CD4-positive, alpha-beta T cell (primary cell): ENCODE results near the gene CACNB2. TPM values are rescaled to one million over a fixed set of nuclear protein-coding genes. Genes with fewer than 3 reads are reported as not detected.
"Not testable (repeated sequence)": the region's sequence is repeated elsewhere in the genome, so short reads cannot be mapped to it uniquely, and the experiment has no call there.

Experiments
- ATAC-seq: fragments of 200-7000 bp; cut with Tn5 transposase; one replicate; pipeline ENCODE4 v1.10.0; 2022; ENCODE audit warnings: mild to moderate bottlenecking; ENCODE audit not compliant: poor library complexity
- CTCF ChIA-PET: fragments of 350-600 bp; sonication (Branson Sonifier 250); formaldehyde crosslinking; loops from one replicate; lab custom pipeline; 2021; ENCODE audit warnings: antibody characterized with exemption, inconsistent platforms; lab: Charles Lee
- POLR2A ChIA-PET: fragments of 350-600 bp; sonication (Branson Sonifier 250); formaldehyde crosslinking; loops from one replicate; lab custom pipeline; 2021; ENCODE audit warnings: antibody characterized with exemption, inconsistent platforms; lab: Charles Lee
- DNase-seq, 14 experiments: peaks; one replicate each; pipeline ENCODE4 v3.0.0-alpha.2; 2013 to 2020; ENCODE audit warnings: mixed read lengths in 2 of 14
- H3K27ac ChIP-seq, 2 donors: one replicate each; pipeline versions ENCODE4 v1.5.1 to v1.7.0; 2013; ENCODE audit warnings: low read length in 2 of 2, low read depth in 1 of 2, mild to moderate bottlenecking in 1 of 2
- H3K27me3 ChIP-seq, 2 experiments: 1 replicate in 1 of 2; 2 replicates in 1 of 2; pipeline versions ENCODE4 v1.6.1 to v1.7.0; 2013; ENCODE audit warnings: low read length in 2 of 2, control low read depth in 1 of 2, mild to moderate bottlenecking in 1 of 2, moderate library complexity in 1 of 2; ENCODE audit not compliant: insufficient read depth in 2 of 2, control insufficient read depth in 1 of 2
- H3K36me3 ChIP-seq: one replicate; pipeline ENCODE4 v1.6.1; 2013; ENCODE audit warnings: low read length, control low read depth; ENCODE audit not compliant: insufficient read depth
- H3K4me1 ChIP-seq: one replicate; pipeline ENCODE4 v1.6.1; 2013; ENCODE audit warnings: low read length, control low read depth; ENCODE audit not compliant: insufficient read depth
- H3K4me3 ChIP-seq: one replicate; pipeline ENCODE4 v1.5.1; 2013; ENCODE audit warnings: mild to moderate bottlenecking, low read length, moderate library complexity
- H3K9me3 ChIP-seq, 2 experiments: 1 replicate in 1 of 2; 2 replicates in 1 of 2; pipeline versions ENCODE4 v1.6.1 to v1.7.0; 2013; ENCODE audit warnings: low read length in 2 of 2, mild to moderate bottlenecking in 2 of 2, control low read depth in 1 of 2, moderate library complexity in 1 of 2; ENCODE audit not compliant: control insufficient read depth in 1 of 2, insufficient read depth in 1 of 2
- H3K27ac Mint-ChIP-seq: one replicate; pipeline ENCODE4 v1.8.0; 2020; ENCODE audit warnings: mixed read lengths
- H3K27me3 Mint-ChIP-seq: one replicate; pipeline ENCODE4 v1.8.0; 2021; ENCODE audit warnings: mixed read lengths
- H3K36me3 Mint-ChIP-seq: one replicate; pipeline ENCODE4 v1.8.0; 2021; ENCODE audit warnings: low read depth, mixed read lengths
- H3K4me1 Mint-ChIP-seq: one replicate; pipeline ENCODE4 v1.8.0; 2021; ENCODE audit warnings: low read depth, mixed read lengths
- H3K4me3 Mint-ChIP-seq: one replicate; pipeline ENCODE4 v1.8.0; 2020; ENCODE audit warnings: mild to moderate bottlenecking, mixed read lengths
- H3K9me3 Mint-ChIP-seq: one replicate; pipeline ENCODE4 v1.8.0; 2020; ENCODE audit warnings: mixed read lengths
- CTCF ChIP-seq: fragments of 200-600 bp; IDR thresholded peaks from one replicate; pipeline ENCODE4 v1.8.0; 2022; ENCODE audit warnings: antibody characterized with exemption, mild to moderate bottlenecking
- intact Hi-C, 2 experiments: fragments of 100-400 bp; cut with DNase I in 1 of 2; cut with micrococcal nuclease in 1 of 2; formaldehyde crosslinking; loops; one replicate each; pipeline versions ENCODE4 v1.15.1 to v1.9.0; 2023 to 2025; cut with DNase I, micrococcal nuclease
- total RNA-seq, 174 experiments: library from RNA in 2 of 174; stranded (reverse) in 2 of 174; gene quantifications; one replicate each; pipeline ENCODE4 v1.2.3 and lab custom pipeline; 2021 to 2026

The CACNB2 gene
- total RNA-seq, 2 experiments from 2014 or later, result 0.34 TPM; not detected in 1

DNA sequence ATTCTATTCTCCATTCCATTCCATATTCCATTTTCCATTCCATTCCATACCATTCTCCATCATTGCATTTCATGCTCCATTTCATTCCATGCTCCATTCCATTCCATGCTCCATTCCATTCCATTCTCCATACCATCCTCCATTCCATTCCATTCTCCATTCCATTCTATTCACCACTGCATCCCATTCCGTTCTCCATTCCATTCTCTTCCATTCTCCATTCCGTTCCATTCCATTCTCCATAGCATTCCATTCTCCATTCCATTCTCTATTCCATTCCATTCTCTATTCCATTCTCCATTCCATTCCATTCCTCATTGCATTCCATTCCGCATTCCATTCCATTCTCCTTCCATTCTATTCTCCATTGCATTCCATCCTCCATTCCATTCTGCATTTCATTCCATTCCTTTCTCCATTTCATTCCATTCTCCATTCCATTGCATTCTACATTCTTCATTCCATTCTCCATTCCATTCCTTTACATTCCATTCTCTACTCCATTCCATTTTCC is 427.2 kb downstream of the CACNB2 start:
- Histone ChIP-seq H3K27me3 (no peaks in the 10 kb centered on the region), H3K9me3 (peaks cover 0 to 99% of the 10 kb centered on the region in 2 experiments), H3K4me3 (no peak overlapping the region), H3K27ac (no peak overlapping the region), H3K4me1 (no peaks in the 10 kb centered on the region), H3K36me3 (peaks cover under 1% of the 10 kb centered on the region)
- H3K36me3 Mint-ChIP-seq, result no peaks in the 10 kb centered on the region
- ChIA-PET CTCF (no interaction called here), POLR2A (no interaction called here)
- TF ChIP-seq CTCF, result no peak
- no peaks in the 10 kb centered on the region for H3K4me1 Mint-ChIP-seq
- H3K27me3 Mint-ChIP-seq, result no peaks in the 10 kb centered on the region
- H3K4me3 Mint-ChIP-seq, result no peak overlapping the region
- DNase-seq (no peak), ATAC-seq (no peak)
- intact Hi-C loops, result no loop called here
- no peaks in the 10 kb centered on the region for H3K9me3 Mint-ChIP-seq
- H3K27ac Mint-ChIP-seq, result no peak overlapping the region

GRCh38 chr10:18570386-18570785 is 430.2 kb downstream of the CACNB2 start:
- H3K27ac ChIP-seq, DNase-seq, H3K27me3 ChIP-seq, H3K4me1 Mint-ChIP-seq, POLR2A ChIA-PET, H3K4me3 ChIP-seq, intact Hi-C loops, H3K4me1 ChIP-seq, H3K4me3 Mint-ChIP-seq, H3K27ac Mint-ChIP-seq, H3K9me3 Mint-ChIP-seq, ATAC-seq, H3K27me3 Mint-ChIP-seq, H3K36me3 ChIP-seq, CTCF ChIA-PET: not testable (repeated sequence)
- peaks cover 11% of the 10 kb centered on the region for H3K36me3 Mint-ChIP-seq
- peaks cover 0 to 77% of the 10 kb centered on the region in 2 experiments for H3K9me3 ChIP-seq

GRCh38 chr10:18571076-18571475 is 430.9 kb downstream of the CACNB2 start:
- no peaks in the 10 kb centered on the region for H3K27me3 ChIP-seq
- peaks cover 18% of the 10 kb centered on the region for H3K36me3 Mint-ChIP-seq
- intact Hi-C loops, result no loop called here
- ATAC-seq, result no peak
- H3K27ac ChIP-seq, result no peak overlapping the region
- no peak for DNase-seq
- no peak overlapping the region for H3K4me3 ChIP-seq
- TF ChIP-seq CTCF, result no peak
- H3K27ac Mint-ChIP-seq, result no peak overlapping the region
- no peaks in the 10 kb centered on the region for H3K9me3 Mint-ChIP-seq
- peaks cover 7% of the 10 kb centered on the region for H3K36me3 ChIP-seq
- H3K27me3 Mint-ChIP-seq, result no peaks in the 10 kb centered on the region
- POLR2A ChIA-PET, result no interaction called here
- H3K9me3 ChIP-seq, result peaks cover 0 to 70% of the 10 kb centered on the region in 2 experiments
- H3K4me1 Mint-ChIP-seq, result no peaks in the 10 kb centered on the region
- H3K4me1 ChIP-seq, result no peaks in the 10 kb centered on the region
- CTCF ChIA-PET, result no interaction called here
- H3K4me3 Mint-ChIP-seq, result no peak overlapping the region

GRCh38 chr10:18571780-18572179 is 431.6 kb downstream of the CACNB2 start:
- DNase-seq (no peak), ATAC-seq (no peak)
- no peak overlapping the region for H3K27ac ChIP-seq
- H3K4me1 ChIP-seq, result no peaks in the 10 kb centered on the region
- intact Hi-C loops, result no loop called here
- H3K27ac Mint-ChIP-seq, result no peak overlapping the region
- CTCF ChIA-PET, result no interaction called here
- H3K9me3 ChIP-seq, result peaks cover 0 to 63% of the 10 kb centered on the region in 2 experiments
- H3K9me3 Mint-ChIP-seq, result no peaks in the 10 kb centered on the region
- POLR2A ChIA-PET, result no interaction called here
- no peaks in the 10 kb centered on the region for H3K4me1 Mint-ChIP-seq
- peaks cover 25% of the 10 kb centered on the region for H3K36me3 Mint-ChIP-seq
- H3K27me3 Mint-ChIP-seq, result no peaks in the 10 kb centered on the region
- no peaks in the 10 kb centered on the region for H3K27me3 ChIP-seq
- no peak overlapping the region for H3K4me3 Mint-ChIP-seq
- TF ChIP-seq CTCF, result no peak
- H3K36me3 ChIP-seq, result peaks cover 11% of the 10 kb centered on the region
- H3K4me3 ChIP-seq, result no peak overlapping the region
